Measurements from ENCODE around the gene IL34. TPM values are rescaled to one million over a fixed set of nuclear protein-coding genes. Genes with fewer than 3 reads are reported as not detected.

IL34 gene
- total and polyA plus RNA-seq, 2 of the 8 experiments (the other 6 are each of a cell fraction or from before 2014, with no cell fraction given), result 4.6 to 5.6 TPM

DNA sequence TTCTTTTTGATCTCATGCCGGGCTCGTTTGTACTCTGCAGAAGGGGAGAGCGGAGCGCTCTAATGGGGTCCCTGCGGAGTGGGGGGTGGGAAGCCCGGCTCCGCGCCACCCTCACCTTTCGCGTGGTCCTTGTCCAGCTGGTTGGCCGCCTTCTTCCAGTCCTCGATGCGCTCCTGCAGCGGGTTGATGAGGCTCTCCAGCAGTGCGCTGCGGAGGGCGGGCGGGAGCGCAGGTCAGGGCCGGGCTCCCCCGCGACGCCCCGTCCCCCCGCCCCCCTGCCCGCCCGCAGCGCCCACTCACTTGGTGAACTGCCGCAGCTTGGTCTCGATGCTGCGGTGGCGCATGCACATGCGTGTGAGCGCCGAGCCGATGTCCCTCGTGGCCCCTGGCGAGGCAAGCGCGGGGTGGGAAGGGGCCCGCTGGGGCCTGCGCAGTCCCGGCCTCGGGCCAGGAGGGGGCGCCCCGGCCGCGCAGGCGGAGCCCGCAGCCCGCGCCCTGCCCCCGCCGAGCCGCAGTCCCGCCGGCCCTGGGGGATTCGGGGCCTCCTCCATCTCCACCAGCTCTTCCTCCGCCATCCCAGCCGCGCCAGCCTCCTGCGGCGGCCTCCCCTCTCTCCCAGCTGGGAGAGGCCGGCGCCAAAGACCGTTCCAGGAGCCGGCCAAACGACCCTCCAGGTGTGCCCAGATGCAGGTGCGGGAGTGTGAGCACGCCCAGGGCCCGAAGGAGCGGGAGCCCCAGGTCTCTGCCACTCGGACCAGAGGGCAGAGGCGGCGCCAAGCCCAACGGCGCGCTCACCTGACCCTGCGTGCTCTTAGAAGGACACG lies 33.5 kb downstream of the IL34 start:
- H3K4me2 ChIP-seq (ENCODE audit: insufficient read depth in 1 of 2, low read depth in 2 of 2, low read length in 2 of 2), result peak overlapping the region in 1 of 2 experiments; percentile 58; a peak in 3 of 4 replicates
- TF ChIP-seq, protein P1, sequence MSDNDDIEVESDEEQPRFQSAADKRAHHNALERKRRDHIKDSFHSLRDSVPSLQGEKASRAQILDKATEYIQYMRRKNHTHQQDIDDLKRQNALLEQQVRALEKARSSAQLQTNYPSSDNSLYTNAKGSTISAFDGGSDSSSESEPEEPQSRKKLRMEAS (IDR thresholded peaks at IDR 0.05), result peak; percentile 62; the same call in 1 of the 2 replicates
- TF ChIP-seq SP4 (IDR thresholded peaks at IDR 0.05; ENCODE audit: low read length) (no peak), YY1 (IDR thresholded peaks at IDR 0.05; ENCODE audit: low read depth, low read length) (peak; percentile 52; the same call in 1 of the 2 replicates), NRF1 (IDR thresholded peaks at IDR 0.05; ENCODE audit: low read depth, low read length) (peak; percentile 15; the same call in 1 of the 2 replicates), MAFK (IDR thresholded peaks at IDR 0.05; ENCODE audit: low read depth, low read length) (no peak)
- TF ChIP-seq, protein P2, sequence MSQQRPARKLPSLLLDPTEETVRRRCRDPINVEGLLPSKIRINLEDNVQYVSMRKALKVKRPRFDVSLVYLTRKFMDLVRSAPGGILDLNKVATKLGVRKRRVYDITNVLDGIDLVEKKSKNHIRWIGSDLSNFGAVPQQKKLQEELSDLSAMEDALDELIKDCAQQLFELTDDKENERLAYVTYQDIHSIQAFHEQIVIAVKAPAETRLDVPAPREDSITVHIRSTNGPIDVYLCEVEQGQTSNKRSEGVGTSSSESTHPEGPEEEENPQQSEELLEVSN (IDR thresholded peaks at IDR 0.05), result 0 out of 2 replicates have a peak, but pooled peaks have one; percentile 1
- TF ChIP-seq, protein P3, sequence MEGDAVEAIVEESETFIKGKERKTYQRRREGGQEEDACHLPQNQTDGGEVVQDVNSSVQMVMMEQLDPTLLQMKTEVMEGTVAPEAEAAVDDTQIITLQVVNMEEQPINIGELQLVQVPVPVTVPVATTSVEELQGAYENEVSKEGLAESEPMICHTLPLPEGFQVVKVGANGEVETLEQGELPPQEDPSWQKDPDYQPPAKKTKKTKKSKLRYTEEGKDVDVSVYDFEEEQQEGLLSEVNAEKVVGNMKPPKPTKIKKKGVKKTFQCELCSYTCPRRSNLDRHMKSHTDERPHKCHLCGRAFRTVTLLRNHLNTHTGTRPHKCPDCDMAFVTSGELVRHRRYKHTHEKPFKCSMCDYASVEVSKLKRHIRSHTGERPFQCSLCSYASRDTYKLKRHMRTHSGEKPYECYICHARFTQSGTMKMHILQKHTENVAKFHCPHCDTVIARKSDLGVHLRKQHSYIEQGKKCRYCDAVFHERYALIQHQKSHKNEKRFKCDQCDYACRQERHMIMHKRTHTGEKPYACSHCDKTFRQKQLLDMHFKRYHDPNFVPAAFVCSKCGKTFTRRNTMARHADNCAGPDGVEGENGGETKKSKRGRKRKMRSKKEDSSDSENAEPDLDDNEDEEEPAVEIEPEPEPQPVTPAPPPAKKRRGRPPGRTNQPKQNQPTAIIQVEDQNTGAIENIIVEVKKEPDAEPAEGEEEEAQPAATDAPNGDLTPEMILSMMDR (IDR thresholded peaks at IDR 0.05; ENCODE audit: control extremely low read depth in 1 of 3, insufficient read depth in 1 of 3, low read depth in 1 of 3, low read length in 3 of 3), result peak in 2 of 3 experiments; percentile 73 to 86; a peak in 3 of 4 replicates

More for the DNA sequence above, 33.5 kb downstream of the IL34 start:
- H3K4ac ChIP-seq (replicated peaks; ENCODE audit: insufficient read length, low read depth, low read length), result no peak overlapping the region
- H4K8ac ChIP-seq (ENCODE audit: extremely low read depth, insufficient read depth, low read length), result peak overlapping the region; percentile 93
- no peak overlapping the region for H3K27ac ChIP-seq (ENCODE audit: low read depth, low read length)
- no peak overlapping the region for H3K14ac ChIP-seq (ENCODE audit: insufficient read length)
- peaks cover 0 to 5% (median 3%) of the 10 kb centered on the region in 4 experiments; a peak in 4 of 7 replicates for H3K27me3 ChIP-seq (replicated peaks in 1 of 4; ENCODE audit: control insufficient read depth in 3 of 4, extremely low read depth in 1 of 4, insufficient read depth in 3 of 4, low read length in 3 of 4)
- peak overlapping the region; percentile 32; the same call in 1 of the 2 replicates for H3K18ac ChIP-seq (ENCODE audit: extremely low read depth, low read length)
- no peak overlapping the region for H2BK5ac ChIP-seq (ENCODE audit: low read depth, low read length)
- H3K9me3 ChIP-seq (ENCODE audit: insufficient read depth in 2 of 2, low read depth in 1 of 2, low read length in 1 of 2), result no peaks in the 10 kb centered on the region
- H2BK12ac ChIP-seq (ENCODE audit: low read depth, low read length), result no peak overlapping the region
- peaks cover 0 to 14% (median 4%) of the 10 kb centered on the region in 4 experiments; a peak in 5 of 7 replicates for H3K4me1 ChIP-seq (replicated peaks in 1 of 4; ENCODE audit: control insufficient read depth in 3 of 4, insufficient read depth in 4 of 4, low read length in 3 of 4)
- peaks cover 3% of the 10 kb centered on the region; the same call in 1 of the 2 replicates for H3K79me1 ChIP-seq (ENCODE audit: low read depth, low read length)
- H3K23ac ChIP-seq (ENCODE audit: insufficient read length), result no peak overlapping the region
- H2BK120ac ChIP-seq (replicated peaks; ENCODE audit: low read depth, low read length), result no peak overlapping the region
- H2BK15ac ChIP-seq (ENCODE audit: low read length), result no peak overlapping the region
- H4K20me1 ChIP-seq (replicated peaks in 1 of 2; ENCODE audit: control insufficient read depth in 1 of 2, insufficient read depth in 2 of 2, low read length in 2 of 2), result peaks cover 6 to 8% of the 10 kb centered on the region in 2 experiments
- CTCF ChIA-PET (ENCODE audit: partially characterized antibody), result interaction anchor here (0.6 to 8.0 kb wide), 35 partner anchors 10 to 195 kb away, joined by 3 to 148 read pairs (median 6); no protein-coding TSS in a partner anchor
- peaks cover 0 to 3% (median 0%) of the 10 kb centered on the region in 4 experiments; a peak in 1 of 8 replicates for H3K36me3 ChIP-seq (ENCODE audit: control insufficient read depth in 2 of 4, insufficient read depth in 4 of 4, low read length in 3 of 4)
- H2BK20ac ChIP-seq (ENCODE audit: low read length), result no peak overlapping the region
- H3K9ac ChIP-seq (replicated peaks in 1 of 4; ENCODE audit: extremely low read depth in 1 of 4, low read depth in 3 of 4, low read length in 3 of 4), result no peak overlapping the region
- H3K56ac ChIP-seq (replicated peaks; ENCODE audit: insufficient read length, low read depth, low read length), result no peak overlapping the region
- 35% methylated on average over 53 of the region's 80 CpGs; no CpG with 5 or more reads in 1 of the 2 experiments for WGBS, 2 experiments (ENCODE audit: extremely low coverage in 1 of 2, insufficient coverage in 1 of 2, insufficient read length in 1 of 2, insufficient replicate concordance in 2 of 2, low coverage in 1 of 2, low lambda C conversion rate in 2 of 2, missing lambda C conversion rate in 1 of 2)
- no peaks in the 10 kb centered on the region; a peak in 1 of 4 replicates for H3K79me2 ChIP-seq (ENCODE audit: control insufficient read depth in 1 of 2, insufficient read depth in 2 of 2, low read length in 2 of 2)
- H4K5ac ChIP-seq (ENCODE audit: insufficient read length, low read depth, low read length), result no peak overlapping the region
- no peak overlapping the region for H2AFZ ChIP-seq (ENCODE audit: low read length)
- H2AK5ac ChIP-seq (ENCODE audit: low read depth, low read length), result no peak overlapping the region
- no peaks in the 10 kb centered on the region for H3K23me2 ChIP-seq (ENCODE audit: low read depth, low read length)
- peak overlapping the region in 1 of 4 experiments; percentile 47; a peak in 2 of 8 replicates for H3K4me3 ChIP-seq (ENCODE audit: extremely low read depth in 1 of 4, insufficient read depth in 2 of 4, low read depth in 3 of 4, low read length in 4 of 4)
- POLR2A ChIA-PET (ENCODE audit: partially characterized antibody), result interaction anchor here (0.9 to 2.0 kb wide), 10 partner anchors 12 to 92 kb away, joined by 3 to 7 read pairs (median 4); no protein-coding TSS in a partner anchor
- H4K91ac ChIP-seq (replicated peaks; ENCODE audit: insufficient read length, low read length), result no peak overlapping the region
- FAIRE-seq (no peak), DNase-seq (ENCODE audit: low read depth in 1 of 2, low spot score in 2 of 2) (peak in 1 of 2 experiments; percentile 84)

Data from H1 (cell line).